Stromal cell of bone marrow (primary cell): ENCODE measurements around the gene TRIM22.
"Not testable (repeated sequence)": the region's sequence is repeated elsewhere in the genome, so short reads cannot be mapped to it uniquely, and the experiment has no call there.

Source experiments
- DNase-seq: peaks from one replicate; pipeline ENCODE4 v3.0.0-alpha.2; 2012; ENCODE audit warnings: low read depth

The TRIM22 gene, protein sequence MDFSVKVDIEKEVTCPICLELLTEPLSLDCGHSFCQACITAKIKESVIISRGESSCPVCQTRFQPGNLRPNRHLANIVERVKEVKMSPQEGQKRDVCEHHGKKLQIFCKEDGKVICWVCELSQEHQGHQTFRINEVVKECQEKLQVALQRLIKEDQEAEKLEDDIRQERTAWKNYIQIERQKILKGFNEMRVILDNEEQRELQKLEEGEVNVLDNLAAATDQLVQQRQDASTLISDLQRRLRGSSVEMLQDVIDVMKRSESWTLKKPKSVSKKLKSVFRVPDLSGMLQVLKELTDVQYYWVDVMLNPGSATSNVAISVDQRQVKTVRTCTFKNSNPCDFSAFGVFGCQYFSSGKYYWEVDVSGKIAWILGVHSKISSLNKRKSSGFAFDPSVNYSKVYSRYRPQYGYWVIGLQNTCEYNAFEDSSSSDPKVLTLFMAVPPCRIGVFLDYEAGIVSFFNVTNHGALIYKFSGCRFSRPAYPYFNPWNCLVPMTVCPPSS

DNA sequence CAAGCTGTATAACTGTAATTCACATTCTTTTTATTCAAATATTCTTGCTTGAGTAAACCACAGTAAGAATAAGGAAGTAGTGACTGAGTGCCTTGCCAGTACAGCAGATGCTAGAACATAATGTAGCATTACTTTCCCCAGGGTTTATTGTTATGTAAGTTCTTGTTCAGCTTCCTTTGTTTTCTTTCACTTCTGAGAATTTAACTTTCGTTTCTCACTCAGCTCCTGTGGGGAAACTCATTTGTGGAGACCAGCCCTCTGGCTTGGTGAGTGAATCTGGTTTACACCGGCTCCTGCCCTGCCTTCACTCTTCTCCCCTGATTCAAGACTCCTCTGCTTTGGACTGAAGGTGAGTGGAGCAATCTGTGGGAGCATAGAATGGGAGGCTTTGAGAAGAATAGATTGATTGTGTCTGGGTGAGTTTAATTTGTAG lies at the start of gene TRIM22:
TSS of gene TRIM22 (plus strand) at position 240 of the 433 bp plus-strand sequence. CDS start 6,443 bp downstream, outside the sequence.
- DNase-seq = peak; percentile 88

DNA sequence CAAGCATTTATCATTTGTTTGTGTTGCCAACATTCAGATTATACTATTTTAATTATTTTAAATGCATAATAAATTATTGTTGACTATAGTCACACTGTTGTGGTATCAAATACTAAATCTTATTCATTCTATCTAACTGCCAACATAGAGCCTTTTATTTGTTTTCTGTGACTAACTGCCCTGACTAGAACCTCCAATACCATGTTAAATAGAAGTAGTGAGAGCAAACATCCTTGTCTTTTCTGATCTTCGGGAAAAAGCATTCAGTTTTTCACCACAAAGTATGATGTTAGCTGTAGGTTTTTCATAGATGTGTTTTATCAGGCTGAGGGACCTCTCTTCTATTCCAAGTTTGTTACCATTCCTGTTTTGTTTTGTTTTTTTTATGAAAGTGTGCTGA lies 49.6 kb upstream of the TRIM22 start:
- DNase-seq = no peak

DNA sequence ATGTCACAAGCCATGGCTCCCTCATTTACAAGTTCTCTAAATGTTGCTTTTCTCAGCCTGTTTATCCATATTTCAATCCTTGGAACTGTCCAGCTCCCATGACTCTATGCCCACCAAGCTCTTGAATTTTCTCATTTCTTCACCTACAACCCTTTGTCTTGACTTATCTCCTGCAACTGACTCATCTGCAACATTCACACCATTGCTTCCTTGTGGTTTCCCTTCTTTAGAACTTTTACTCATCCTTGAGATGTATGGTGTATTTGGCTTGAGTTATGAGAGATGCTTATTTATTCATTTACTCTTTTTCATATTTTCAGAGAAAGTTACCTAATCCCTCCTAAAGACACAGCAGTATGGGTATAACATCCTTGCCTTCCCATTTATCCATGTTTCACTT lies 46.0 kb upstream of the TRIM22 start:
- DNase-seq = no peak

DNA sequence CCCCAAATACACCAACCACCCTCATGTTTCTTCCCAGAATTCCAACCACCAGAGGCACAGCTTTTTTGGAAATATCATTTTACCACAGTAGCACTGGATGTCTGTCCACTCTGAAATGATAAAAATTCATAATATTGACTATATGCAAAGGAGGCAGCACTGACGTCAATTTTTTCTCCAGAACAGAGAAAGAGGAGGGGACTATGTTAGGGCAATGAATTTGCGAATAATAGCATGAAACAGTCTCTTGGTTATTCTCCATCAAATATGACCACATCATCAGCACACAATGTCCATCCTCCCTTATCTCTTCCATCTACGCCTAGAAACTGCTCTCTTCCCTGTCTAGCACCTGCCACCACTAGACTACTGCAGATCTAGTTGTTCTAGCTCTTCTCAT lies 43.5 kb upstream of the TRIM22 start:
- no peak for DNase-seq

DNA sequence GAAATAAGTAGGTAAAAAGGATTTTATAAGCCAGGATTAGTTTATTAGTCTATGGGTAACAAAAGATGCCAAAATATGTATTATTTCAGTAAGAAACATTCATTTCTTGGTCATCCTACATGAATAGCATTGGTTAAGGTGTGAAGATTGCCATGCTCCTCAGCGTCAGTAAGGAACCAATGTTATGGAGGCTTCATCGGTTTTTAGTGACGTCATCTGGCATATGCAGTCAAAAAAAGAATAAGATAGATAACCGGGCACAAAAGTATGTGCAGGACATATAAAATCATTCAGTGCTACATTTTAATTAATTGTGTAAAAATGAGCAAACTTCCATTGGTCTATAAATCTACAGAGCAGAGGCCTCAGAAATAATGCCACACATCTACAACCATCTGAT lies 34.1 kb upstream of the TRIM22 start:
- no peak for DNase-seq

DNA sequence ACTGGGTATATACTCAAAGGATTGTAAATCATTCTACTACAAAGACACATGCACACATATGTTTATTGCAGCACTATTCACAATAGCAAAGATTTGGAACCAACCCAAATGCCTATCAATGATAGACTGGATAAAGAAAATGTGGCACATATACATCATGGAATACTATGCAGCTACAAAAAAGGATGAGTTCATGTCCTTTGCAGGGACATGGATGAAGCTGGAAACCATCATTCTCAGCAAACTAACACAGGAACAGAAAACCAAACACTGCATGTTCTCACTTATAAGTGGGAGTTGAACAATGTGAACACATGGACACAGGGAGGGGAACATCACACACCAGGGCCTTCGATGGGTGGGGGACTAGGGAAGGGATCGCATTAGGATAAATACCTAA lies 32.6 kb upstream of the TRIM22 start:
- DNase-seq = not testable (repeated sequence)

DNA sequence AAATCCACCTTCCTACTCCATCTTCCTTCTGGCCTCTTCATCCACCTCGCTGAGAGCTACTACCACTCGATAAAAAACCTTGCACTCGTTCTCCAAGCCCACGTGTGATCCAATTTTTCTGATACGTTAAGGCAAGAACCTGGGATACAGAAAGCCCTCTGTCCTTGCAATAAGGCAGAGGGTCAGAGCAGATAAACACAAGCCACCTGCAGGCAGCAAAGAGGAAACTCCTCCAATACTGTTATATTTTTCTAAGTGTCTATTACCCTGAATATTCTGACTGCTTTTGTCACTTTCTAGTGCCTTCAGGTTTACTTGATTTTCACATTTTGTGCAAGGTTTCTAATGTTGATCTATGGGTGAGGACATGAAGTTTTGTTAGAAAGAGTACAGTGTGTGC lies 31.3 kb upstream of the TRIM22 start:
- no peak for DNase-seq

DNA sequence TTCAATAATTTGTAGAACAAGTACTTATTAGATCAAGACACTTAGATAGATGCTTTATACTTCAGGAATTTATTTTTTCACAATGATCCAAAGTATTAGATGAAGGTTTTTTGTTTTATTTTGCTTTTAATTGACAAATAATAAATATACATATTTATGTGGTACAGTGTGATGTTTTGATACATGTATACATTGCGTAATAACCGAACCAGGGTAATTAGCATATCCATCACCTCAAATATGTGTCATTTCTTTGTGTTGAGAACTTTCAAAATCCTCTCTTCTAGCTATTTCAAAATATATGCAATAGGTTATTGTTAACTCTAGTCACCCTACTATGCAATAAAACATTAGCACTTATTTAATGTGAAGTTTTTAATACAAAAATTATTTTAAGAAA lies 26.1 kb upstream of the TRIM22 start:
- no peak for DNase-seq

DNA sequence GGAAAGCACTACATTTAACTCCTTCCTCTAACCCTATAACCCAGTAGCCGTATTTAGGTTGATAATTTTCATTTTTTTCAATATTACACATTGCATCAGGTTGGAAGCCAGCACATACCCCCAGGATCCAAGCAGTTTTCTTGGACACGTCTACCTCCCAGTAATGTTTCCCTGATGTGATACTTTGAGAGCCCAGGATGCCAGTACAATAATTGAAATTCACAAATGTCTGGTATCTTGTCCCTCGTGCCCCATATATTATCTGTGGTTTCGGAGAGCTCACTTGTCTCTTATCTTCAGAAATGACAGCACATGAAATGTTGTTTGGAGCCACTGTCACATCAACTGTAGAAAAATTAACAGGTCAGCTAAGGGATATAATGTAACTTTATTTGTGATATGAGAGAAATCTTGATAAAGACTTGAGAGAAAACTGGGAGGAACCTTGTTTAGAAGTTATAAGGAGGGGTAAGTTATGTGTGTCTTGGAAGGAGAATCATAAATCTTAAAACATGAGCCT lies 24.5 kb upstream of the TRIM22 start:
- DNase-seq = no peak

DNA sequence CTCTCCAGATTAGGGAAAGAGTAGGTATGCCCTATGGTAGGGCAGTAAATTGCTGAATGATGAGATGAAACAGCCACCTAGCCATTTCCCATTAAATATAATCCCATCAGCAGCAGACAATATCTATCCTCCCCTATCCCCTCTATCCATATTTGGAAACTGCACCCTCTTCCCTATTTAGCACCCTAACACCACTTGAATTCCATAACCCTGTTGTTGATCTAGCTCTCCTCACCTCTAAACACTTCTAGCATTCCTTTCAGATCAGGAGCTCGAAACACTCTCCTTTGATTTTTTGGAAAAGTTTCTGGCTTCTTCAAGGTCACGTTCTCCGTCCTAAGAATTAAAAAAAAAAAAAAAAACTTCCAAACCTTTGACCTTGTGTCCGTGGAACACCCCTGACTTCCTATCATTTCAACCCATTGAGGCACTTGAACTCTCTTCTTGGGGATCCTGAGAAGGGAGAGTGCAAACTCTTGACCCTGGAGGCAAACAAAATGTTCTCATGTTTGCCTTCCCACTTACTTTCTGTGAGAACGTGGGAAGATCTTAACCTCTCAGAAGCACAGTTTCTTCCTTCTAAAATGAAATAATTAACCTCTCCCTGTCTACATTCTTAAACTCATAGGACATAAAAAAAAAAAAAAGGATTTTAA lies 23.7 kb upstream of the TRIM22 start:
- no peak for DNase-seq

DNA sequence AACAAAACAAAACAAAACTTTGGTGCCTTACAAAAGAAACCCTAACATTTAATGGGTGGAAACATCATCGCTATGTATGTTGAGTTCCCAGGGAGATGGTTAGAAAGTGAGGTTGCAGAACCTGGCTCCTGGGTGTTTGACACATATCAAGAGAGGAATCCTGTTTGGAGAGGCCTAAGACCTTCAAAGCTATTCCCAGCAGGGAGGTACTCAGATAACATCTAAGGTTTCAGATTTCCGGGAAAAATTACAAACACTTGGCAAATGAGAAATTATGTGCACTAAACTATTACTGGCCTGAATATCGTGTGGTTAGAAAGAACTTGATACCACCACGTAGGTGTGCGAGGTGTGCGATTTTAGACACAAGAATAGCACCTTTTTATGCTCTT lies 23.2 kb upstream of the TRIM22 start:
- DNase-seq = no peak

DNA sequence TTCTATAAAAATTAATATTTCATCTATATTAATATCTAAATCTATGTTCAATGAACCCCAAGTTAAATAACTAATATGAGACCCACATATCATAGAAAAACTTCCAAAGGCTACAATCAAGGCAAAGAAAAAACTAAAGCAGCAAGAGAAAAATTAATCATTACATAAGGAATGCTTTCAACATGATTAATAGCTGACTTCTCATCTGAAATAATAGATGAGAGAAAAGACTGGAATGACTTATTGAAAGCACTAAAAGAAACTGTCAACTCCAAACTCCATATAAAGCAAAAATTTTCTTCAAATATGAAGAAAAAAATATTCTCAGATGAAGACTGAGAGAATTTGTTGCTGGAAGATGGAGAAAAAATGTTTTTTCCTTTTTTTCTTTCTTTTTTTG lies 17.8 kb upstream of the TRIM22 start:
- DNase-seq = no peak

DNA sequence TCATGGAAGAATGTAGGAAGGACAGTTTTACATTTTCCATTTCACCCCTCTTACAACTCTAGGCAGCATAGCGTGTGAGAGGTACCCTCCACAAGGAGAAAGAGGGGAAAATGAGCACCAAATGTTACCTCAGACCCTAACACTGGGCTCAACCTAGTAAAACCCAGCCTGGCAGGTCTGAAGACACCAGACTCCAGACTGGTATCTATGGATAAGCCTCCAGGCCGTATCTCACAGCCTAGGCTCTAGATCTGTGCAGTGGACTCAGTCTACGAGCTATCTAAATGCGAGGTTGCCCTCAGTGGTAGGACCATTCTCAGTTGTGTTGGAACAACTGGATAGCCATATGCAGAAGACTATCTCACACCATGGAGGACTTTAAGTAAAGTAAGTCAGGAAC lies 15.2 kb upstream of the TRIM22 start:
- DNase-seq = no peak

DNA sequence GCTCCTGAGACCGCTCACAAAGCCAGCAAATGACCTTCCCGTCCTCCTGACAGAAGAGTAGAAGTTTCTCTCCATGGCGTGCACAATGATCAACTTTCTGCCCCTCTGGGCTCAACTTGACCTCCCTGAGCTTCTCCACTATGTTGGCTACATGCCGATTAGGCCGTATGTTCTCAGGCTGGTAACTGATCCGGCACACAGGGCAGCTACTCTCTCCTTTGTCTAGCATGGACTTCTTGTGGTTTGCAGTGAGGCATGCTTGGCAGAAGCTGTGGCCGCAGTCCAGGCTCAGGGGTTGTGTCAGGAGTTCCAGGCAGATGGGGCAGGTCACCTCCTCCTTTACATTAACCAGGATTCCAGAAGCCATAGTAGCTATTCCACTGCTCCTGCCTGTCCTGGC lies 9.8 kb upstream of the TRIM22 start:
- DNase-seq = peak; percentile 39

DNA sequence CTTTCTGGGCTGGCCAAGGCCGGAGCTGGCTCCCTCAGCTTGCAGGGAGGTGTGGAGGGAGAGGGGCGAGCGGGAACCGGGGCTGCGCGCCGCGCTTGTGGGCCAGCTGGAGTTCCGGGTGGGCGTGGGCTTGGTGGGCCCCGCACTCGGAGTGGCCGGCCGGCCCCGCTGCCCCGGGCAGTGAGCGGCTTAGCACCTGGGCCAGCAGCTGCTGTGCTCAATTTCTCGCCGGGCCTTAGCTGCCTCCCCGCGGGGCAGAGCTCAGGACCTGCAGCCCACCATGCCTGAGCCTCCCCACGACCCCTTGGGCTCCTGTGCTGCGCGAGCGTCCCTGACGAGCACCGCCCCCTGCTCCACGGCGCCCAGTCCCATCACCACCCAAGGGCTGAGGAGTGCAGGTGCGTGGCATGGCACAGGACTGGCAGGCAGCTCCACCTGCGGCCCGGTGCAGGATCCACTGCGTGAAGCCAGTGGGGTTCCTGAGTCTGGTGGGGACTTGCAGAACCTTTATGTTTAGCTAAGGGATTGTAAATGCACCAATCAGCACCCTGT lies 6.6 kb upstream of the TRIM22 start:
- DNase-seq = not testable (repeated sequence)

DNA sequence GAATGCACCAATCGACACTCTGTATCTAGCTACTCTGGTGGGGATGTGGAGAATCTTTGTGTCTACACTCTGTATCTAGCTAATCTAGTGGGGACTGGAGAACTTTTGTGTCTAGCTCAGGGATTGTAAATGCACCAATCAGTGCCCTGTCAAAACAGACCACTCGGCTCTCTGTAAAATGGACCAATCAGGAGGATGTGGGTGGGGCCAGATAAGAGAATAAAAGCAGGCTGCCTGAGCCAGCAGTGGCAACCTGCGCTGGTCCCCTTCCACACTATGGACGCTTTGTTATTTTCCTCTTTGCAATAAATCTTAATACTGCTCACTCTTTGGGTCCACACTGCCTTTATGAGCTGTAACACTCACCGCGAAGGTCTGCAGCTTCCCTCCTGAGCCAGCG lies 6.0 kb upstream of the TRIM22 start:
- DNase-seq = not testable (repeated sequence)

DNA sequence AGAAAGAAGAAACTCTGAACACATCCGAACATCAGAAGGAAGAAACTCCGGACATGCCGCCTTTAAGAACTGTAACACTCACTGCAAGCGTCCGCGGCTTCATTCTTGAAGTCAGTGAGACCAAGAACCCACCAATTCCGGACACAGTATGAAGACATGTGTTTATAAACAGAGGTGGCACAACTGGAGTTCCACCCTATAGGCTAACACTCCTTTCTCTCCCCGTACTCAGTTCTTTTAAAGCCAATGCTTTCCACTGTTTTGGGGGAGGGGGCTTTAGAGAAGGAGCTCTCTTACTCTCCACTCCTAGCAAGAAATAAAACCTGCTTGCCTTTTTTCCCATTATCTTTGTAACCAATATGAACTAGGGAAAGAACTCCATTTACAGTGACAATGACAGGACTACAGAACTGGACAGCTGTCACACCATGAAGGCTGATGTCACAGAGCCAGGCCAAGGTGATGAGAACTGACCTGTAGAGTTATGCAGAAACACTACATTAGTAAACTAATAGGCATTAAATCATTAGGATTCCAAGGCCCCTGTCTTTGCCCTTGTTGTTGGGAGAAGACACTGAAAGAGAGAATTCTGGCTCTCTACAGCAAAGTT lies 5.4 kb upstream of the TRIM22 start:
- no peak for DNase-seq

DNA sequence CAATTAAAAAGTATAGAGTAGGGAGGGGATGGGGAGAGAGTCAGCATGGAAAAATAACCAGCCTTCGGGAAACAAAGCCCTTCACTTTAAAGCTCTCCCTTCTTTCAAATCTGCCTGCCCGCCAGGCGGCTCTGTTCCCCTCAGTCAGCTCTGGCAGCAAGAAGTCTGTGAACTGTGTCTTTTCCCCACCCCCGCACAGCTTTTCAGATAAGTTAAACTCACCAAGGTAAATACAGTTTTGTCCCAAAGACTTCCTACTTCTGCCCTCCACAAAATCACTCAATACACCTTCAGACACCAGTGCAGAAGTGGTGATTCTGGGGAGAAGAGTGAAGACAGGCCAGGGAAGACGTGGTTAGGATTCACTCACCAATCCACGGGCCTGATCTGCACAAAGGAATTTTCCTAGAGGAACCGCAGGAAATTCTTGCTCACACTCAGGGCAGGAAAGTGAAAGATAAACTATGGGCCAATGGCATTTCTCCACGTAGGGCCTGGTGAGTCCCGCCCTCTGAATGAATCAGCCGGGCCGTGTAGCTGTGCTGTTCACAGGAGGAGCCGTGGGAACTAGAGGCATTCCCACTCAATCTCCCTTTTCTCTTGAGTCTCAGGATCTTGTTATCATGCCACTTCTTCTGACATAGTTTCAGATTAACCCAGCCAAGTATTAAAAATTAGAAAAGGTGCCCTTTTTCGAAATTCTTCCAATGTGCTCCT lies 4.8 kb upstream of the TRIM22 start, which contains the start of gene TRIM5:
TSS of gene TRIM5 (minus strand) at position 429 of the 717 bp plus-strand sequence. CDS start 4,897 bp downstream, outside the sequence.
- DNase-seq = peak; percentile 98

DNA sequence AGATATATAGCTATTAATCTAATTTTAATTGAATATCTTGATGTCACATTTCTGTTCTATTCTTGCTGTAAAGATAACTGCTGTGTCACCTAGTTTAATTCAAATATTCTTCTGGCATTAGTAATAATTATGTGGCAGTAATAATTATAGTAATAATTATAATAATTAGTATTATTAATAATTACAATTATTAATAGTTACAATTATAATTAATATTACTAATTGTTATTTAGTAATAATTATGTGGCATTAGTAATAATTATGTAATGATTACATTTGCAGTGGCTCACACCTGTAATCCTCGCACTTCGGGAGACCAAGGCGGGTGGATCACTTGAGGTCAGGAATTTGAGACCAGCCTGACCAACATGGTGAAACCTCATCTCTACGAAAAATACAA lies 3.2 kb upstream of the TRIM22 start:
- no peak for DNase-seq

DNA sequence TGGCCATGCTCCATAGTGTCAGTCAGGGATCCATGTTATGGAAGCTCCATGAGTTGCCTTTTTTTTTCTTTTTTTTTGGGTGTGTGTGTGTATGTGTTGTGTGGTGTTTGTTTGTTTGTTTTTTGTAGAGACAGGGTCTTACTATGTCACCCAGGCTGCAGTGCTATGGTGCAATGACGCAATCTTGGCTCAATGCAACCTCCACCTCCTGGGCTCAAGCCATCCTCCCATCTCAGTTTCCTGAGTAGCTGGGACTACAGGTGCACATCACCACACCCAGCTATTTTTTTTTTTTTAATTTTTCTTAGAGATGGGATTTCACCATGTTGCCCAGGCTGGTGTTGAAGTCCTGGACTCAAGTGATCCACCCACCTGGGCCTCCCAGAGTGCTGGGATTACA lies 1.1 kb upstream of the TRIM22 start:
- DNase-seq = no peak

DNA sequence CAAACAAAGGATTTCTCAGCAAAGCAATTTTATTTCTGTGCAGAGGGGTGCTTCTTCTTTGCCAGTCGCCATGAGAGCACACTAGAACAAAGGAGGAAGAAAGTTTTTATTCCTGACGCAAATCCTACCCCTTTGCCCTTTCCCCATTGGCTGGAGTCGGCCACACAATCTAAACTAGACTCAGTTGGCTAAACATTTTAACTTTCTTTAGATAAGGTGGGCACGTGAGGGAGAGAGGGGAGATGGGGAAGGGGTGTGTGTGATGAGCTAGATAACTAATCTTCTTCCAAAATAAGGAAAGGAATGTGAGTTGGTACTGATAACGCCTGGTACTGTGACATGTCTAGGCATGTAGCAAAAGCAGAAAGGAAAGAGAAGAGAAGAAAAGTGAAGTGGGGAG lies 626 bp downstream of the TRIM22 start:
- peak; percentile 29 for DNase-seq

DNA sequence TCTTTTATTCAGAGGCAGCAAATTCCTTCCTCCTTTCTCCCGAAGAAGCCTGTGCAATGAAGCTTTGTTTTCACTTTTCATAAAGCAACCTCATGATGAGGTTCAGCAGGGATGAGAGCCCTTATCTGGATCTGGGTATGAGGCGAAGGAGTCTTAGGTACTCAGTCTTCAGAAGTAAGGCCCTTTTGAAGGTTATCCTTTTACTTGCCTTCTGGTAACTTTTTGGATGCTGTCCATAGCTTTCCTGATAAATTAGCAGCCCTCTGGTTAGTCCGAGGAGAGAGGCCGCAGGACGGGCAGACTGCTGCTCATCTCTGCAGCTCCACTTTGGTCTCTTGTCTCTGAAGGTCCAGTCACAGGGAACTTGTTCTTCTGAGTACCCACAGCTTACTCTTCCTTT lies 1.1 kb downstream of the TRIM22 start:
- no peak for DNase-seq
